ENCODE measurements around the gene GABPB1. TPM values are rescaled to one million over a fixed set of nuclear protein-coding genes. Genes with fewer than 3 reads are reported as not detected.

Gene GABPB1
- total and polyA plus RNA-seq, 3 donors from 2014 or later, result 21.5 to 45.9 (median 35.4) TPM

DNA sequence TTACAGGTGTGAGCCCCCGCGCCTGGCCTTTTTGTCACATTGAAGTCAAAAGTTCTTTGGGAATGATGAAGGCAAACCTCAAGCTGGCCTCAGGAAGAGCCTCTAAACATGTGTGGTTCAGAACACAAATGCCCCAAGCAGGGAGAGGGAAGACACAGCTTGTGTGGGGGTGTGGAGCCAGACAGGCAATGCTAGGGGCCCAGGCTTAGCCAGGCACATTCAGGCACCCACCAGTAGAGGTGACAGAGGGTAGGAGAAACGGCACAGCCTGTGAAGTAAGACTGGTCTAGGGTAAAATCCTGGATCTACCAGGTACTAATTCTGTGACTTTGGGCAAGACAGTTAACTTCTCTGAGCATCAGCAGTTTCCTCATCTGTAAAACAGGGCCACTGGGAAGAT lies 93.0 kb downstream of the GABPB1 start:
- H3K4me3 ChIP-seq, result no peak overlapping the region
- H3K4me1 ChIP-seq, result no peaks in the 10 kb centered on the region
- no peaks in the 10 kb centered on the region for H3K9me3 ChIP-seq
- H3K27me3 ChIP-seq, result no peaks in the 10 kb centered on the region
- H3K36me3 ChIP-seq (ENCODE audit: low read depth, missing control alignments), result no peaks in the 10 kb centered on the region
- DNase-seq, result no peak
- TF ChIP-seq, protein P1, sequence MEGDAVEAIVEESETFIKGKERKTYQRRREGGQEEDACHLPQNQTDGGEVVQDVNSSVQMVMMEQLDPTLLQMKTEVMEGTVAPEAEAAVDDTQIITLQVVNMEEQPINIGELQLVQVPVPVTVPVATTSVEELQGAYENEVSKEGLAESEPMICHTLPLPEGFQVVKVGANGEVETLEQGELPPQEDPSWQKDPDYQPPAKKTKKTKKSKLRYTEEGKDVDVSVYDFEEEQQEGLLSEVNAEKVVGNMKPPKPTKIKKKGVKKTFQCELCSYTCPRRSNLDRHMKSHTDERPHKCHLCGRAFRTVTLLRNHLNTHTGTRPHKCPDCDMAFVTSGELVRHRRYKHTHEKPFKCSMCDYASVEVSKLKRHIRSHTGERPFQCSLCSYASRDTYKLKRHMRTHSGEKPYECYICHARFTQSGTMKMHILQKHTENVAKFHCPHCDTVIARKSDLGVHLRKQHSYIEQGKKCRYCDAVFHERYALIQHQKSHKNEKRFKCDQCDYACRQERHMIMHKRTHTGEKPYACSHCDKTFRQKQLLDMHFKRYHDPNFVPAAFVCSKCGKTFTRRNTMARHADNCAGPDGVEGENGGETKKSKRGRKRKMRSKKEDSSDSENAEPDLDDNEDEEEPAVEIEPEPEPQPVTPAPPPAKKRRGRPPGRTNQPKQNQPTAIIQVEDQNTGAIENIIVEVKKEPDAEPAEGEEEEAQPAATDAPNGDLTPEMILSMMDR (IDR thresholded peaks at IDR 0.05), result no peak
- TF ChIP-seq POLR2A (IDR thresholded peaks at IDR 0.05), result no peak
- no peak overlapping the region for H3K27ac ChIP-seq
- intact Hi-C loops (cut with DNase I; ENCODE audit: low total_unique reads), result no loop called here
- WGBS, 2 donors, result 92 to 100% methylated on average over 3 of the region's 3 CpGs

DNA sequence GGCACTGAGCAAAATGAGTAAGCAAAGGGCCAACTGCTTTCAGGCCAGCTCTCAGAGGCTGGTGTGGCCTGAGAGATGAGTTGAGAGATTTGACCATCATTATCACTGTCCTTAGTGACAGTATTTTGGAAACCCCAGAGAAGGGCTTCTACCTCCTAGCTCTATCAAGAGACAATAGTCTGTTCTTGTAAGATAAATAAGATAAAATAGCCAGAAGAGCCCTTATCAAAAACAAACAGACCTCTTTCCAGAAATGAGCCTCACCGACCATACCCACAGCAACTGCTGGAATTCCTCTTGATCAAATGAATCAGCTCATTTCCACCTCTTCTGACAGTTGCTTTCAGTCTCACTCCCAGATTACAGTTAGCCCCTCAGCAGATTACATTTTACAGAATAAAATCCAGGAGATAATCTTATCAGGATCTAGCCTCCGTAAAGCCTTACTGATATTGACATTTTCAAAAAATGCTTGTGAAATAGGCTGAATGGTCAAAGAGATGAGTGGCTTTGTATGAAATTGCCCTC lies 94.0 kb downstream of the GABPB1 start:
- Histone ChIP-seq H3K9me3 (no peaks in the 10 kb centered on the region), H3K4me3 (no peak overlapping the region), H3K27me3 (no peaks in the 10 kb centered on the region), H3K36me3 (ENCODE audit: low read depth, missing control alignments) (no peaks in the 10 kb centered on the region), H3K4me1 (no peaks in the 10 kb centered on the region), H3K27ac (no peak overlapping the region)
- DNase-seq, result no peak
- intact Hi-C loops (cut with DNase I; ENCODE audit: low total_unique reads), result no loop called here
- WGBS, 2 donors, result 76 to 77% methylated on average over 2 of the region's 2 CpGs
- TF ChIP-seq POLR2A (IDR thresholded peaks at IDR 0.05), result no peak
- TF ChIP-seq, protein P1 (IDR thresholded peaks at IDR 0.05), result no peak

DNA sequence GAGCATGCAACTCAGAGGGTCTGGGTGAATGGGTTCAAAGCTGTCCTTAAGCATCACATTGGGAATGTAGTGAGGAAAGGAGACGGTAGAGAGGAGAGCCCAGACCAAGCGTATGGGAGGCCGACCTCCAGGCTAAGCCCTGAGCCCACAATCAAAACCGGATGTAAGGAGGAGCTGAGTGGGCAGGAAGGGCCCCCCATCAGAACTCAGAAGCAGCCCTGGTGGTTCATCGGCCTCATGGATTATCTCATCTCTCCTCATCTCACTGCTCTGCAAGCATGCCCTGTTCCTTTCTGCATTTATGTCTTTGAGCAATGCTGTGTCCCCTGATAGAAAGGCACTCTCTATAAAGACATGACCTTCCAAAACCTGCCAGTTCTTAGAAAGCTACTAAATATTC lies 95.7 kb downstream of the GABPB1 start:
- Histone ChIP-seq H3K9me3 (no peaks in the 10 kb centered on the region), H3K36me3 (ENCODE audit: low read depth, missing control alignments) (no peaks in the 10 kb centered on the region), H3K4me3 (no peak overlapping the region), H3K27ac (no peak overlapping the region), H3K4me1 (no peaks in the 10 kb centered on the region), H3K27me3 (no peaks in the 10 kb centered on the region)
- no peak for TF ChIP-seq POLR2A (IDR thresholded peaks at IDR 0.05)
- TF ChIP-seq, protein P1 (IDR thresholded peaks at IDR 0.05), result no peak
- no peak for DNase-seq
- intact Hi-C loops (cut with DNase I; ENCODE audit: low total_unique reads), result no loop called here
- 78 to 84% methylated on average over 5 of the region's 5 CpGs for WGBS, 2 donors

DNA sequence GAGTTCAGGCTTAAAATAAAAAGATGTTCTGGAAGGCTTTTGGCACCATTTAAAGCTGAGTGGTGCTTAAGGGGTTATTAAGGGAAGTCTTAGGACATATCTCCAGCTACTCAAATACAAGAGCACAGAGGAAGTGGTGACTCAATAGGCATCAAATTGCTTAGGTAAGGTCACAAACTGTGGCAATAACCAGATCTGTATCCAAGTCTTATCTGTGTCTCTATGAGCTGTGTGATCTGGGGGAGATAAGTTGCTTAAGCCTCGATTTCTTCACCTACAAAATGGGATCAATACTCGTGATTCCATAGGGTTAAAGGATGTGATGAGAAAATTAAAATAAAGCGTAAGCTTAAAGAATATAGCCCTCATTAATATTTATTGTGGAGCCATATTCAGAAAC lies 97.1 kb downstream of the GABPB1 start:
- TF ChIP-seq POLR2A (IDR thresholded peaks at IDR 0.05), result no peak
- TF ChIP-seq, protein P1 (IDR thresholded peaks at IDR 0.05), result no peak
- Histone ChIP-seq H3K27ac (no peak overlapping the region), H3K4me1 (no peaks in the 10 kb centered on the region), H3K4me3 (no peak overlapping the region), H3K9me3 (no peaks in the 10 kb centered on the region), H3K27me3 (no peaks in the 10 kb centered on the region), H3K36me3 (ENCODE audit: low read depth, missing control alignments) (no peaks in the 10 kb centered on the region)
- no peak for DNase-seq
- intact Hi-C loops (cut with DNase I; ENCODE audit: low total_unique reads), result no loop called here
- WGBS, 2 donors, result 93 to 100% methylated on average over 3 of the region's 3 CpGs

DNA sequence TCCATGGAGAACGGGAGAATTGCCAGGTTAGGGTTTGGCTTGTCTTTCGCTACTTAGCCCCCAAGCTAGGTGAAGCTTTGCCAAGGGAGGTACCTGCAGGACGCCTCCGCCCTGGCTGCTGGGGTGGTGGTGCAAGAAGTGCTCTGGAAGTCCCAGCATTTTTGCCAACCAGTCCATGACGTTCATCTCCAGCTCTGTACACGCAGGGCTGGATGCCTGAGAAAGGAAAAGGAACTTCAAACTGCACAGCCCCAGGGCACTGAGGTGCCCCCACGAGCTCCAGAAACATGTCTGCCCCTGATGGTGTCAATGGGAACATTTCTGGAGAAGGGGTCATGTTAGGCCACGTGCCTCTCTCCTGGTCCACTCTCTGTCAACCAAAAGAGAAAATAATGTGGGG lies 97.7 kb downstream of the GABPB1 start:
- Histone ChIP-seq H3K27ac (no peak overlapping the region), H3K36me3 (ENCODE audit: low read depth, missing control alignments) (no peaks in the 10 kb centered on the region), H3K4me3 (no peak overlapping the region), H3K27me3 (no peaks in the 10 kb centered on the region), H3K9me3 (no peaks in the 10 kb centered on the region), H3K4me1 (no peaks in the 10 kb centered on the region)
- no peak for TF ChIP-seq POLR2A (IDR thresholded peaks at IDR 0.05)
- TF ChIP-seq, protein P1 (IDR thresholded peaks at IDR 0.05), result no peak
- DNase-seq, result no peak
- WGBS, 2 donors, result 82 to 90% methylated on average over 8 of the region's 8 CpGs
- intact Hi-C loops (cut with DNase I; ENCODE audit: low total_unique reads), result no loop called here

Measured in testis (tissue), 3 donors.